HepG2 (cell line): ENCODE results near the gene GTF2H1. TPM values are rescaled to one million over a fixed set of nuclear protein-coding genes. Genes with fewer than 3 reads are reported as not detected.

Experiments used
- ATAC-seq: fragments of 200-7000 bp; cut with Tn5 transposase; 3 replicates; pipeline ENCODE4 v1.9.1; 2020; ENCODE audit warnings: mild to moderate bottlenecking, moderate library complexity
- BruUV-seq: library from RNA; stranded (reverse); fragments of 400-500 nt; replicated peaks from 2 replicates; lab custom pipeline; 2021; lab: Mats Ljungman, UMichigan
- CTCF ChIA-PET: fragments of 300-600 bp; formaldehyde crosslinking; extraction: SDS; loops from one replicate; lab custom pipeline; 2021; ENCODE audit warnings: low total read pairs, inconsistent platforms, low intra/inter-chr PET ratio; lab: Yijun Ruan, JAX
- POLR2A ChIA-PET: fragments of 350-600 bp; sonication (Branson Sonifier 250); formaldehyde crosslinking; loops from one replicate; lab custom pipeline; 2020; ENCODE audit warnings: antibody characterized with exemption, inconsistent platforms; lab: Yijun Ruan, JAX
- DNase-seq: peaks from one replicate; pipeline ENCODE4 v3.0.0-alpha.2; 2015; ENCODE audit warnings: low spot score
- FAIRE-seq: peaks from 3 replicates; lab custom pipeline; 2011; peaks lifted over from hg19 to GRCh38; lab: Jason Lieb, UNC
- H2AFZ ChIP-seq: one replicate; pipeline ENCODE4 v1.6.1; 2011; ENCODE audit warnings: low read length, inconsistent platforms
- H3K27ac ChIP-seq: fragments of 300-600 bp; 3 replicates; pipeline ENCODE4 v1.8.0; 2011; ENCODE audit warnings: mixed run types, mild to moderate bottlenecking, mixed read lengths, low read length, inconsistent platforms; ENCODE audit not compliant: insufficient read depth; ENCODE audit errors: extremely low read length
- H3K27me3 ChIP-seq, 2 experiments: fragments of 200-600 bp in 1 of 2; 2 replicates in 1 of 2; 3 replicates in 1 of 2; pipeline versions ENCODE4 v1.6.0 to v1.8.0; 2011; ENCODE audit warnings: low read length in 2 of 2, mild to moderate bottlenecking in 2 of 2, moderate library complexity in 2 of 2, inconsistent platforms in 1 of 2; ENCODE audit not compliant: insufficient read depth in 2 of 2, control insufficient read depth in 1 of 2
- H3K36me3 ChIP-seq, 2 experiments: fragments of 200-600 bp in 1 of 2; replicated peaks in 1 of 2; 2 replicates in 1 of 2; 3 replicates in 1 of 2; pipeline versions ENCODE4 v1.5.1 to v1.8.0; 2011; ENCODE audit warnings: low read length in 2 of 2, inconsistent platforms in 1 of 2; ENCODE audit not compliant: insufficient read depth in 2 of 2, control insufficient read depth in 1 of 2
- H3K4me1 ChIP-seq: 2 replicates; pipeline ENCODE4 v1.5.1; 2012; ENCODE audit warnings: low read length, inconsistent platforms; ENCODE audit not compliant: insufficient read depth
- H3K4me2 ChIP-seq: 2 replicates; pipeline ENCODE4 v1.6.0; 2011; ENCODE audit warnings: low read depth, low read length, inconsistent platforms
- H3K4me3 ChIP-seq, 3 experiments: fragments of 200-600 bp in 1 of 3; sonication (generic), shearing (Covaris generic) in 1 of 3; replicated peaks in 1 of 3; 2 replicates each; pipeline ENCODE4 v1.5.1; 2011 to 2016; ENCODE audit warnings: low read length in 3 of 3, inconsistent platforms in 2 of 3, low read depth in 2 of 3, mild to moderate bottlenecking in 2 of 3, control low read depth in 1 of 3, mixed read lengths in 1 of 3; ENCODE audit not compliant: insufficient read depth in 1 of 3
- H3K79me2 ChIP-seq: one replicate; pipeline ENCODE4 v1.6.1; 2011; ENCODE audit warnings: low read length, inconsistent platforms; ENCODE audit not compliant: insufficient read depth
- H3K9ac ChIP-seq: 2 replicates; pipeline ENCODE4 v1.6.0; 2011; ENCODE audit warnings: mild to moderate bottlenecking, low read depth, low read length, inconsistent platforms; ENCODE audit not compliant: insufficient read depth
- H3K9me3 ChIP-seq: 2 replicates; pipeline ENCODE4 v1.5.1; 2012; ENCODE audit warnings: mild to moderate bottlenecking, low read length
- H4K20me1 ChIP-seq: 2 replicates; pipeline ENCODE4 v1.6.0; 2011; ENCODE audit warnings: inconsistent platforms, mild to moderate bottlenecking, low read length, moderate library complexity; ENCODE audit not compliant: insufficient read depth
- EP300 ChIP-seq, 3 experiments: sonication (generic) in 1 of 3; formaldehyde crosslinking in 1 of 3; IDR thresholded peaks; 2 replicates each; pipeline versions ENCODE4 v1.5.1 to v1.6.1; 2011 to 2020; ENCODE audit warnings: low read depth in 2 of 3, low read length in 2 of 3, borderline replicate concordance in 1 of 3, improper control_type of control experiment in 1 of 3, mild to moderate bottlenecking in 1 of 3, missing genetic modification reagents in 1 of 3, moderate library complexity in 1 of 3
- FOXM1 ChIP-seq: sonication (generic); formaldehyde crosslinking; IDR thresholded peaks from 2 replicates; pipeline ENCODE4 v1.5.0; 2020; ENCODE audit warnings: missing genetic modification reagents
- GLMP ChIP-seq: sonication (generic); formaldehyde crosslinking; IDR thresholded peaks from 2 replicates; pipeline ENCODE4 v1.9.0; 2021; ENCODE audit warnings: missing genetic modification reagents, mild to moderate bottlenecking, borderline replicate concordance
- MAFK ChIP-seq, 2 experiments: IDR thresholded peaks in 1 of 2; conservative IDR thresholded peaks in 1 of 2; 2 replicates each; pipeline ENCODE4 v1.6.1; 2011; ENCODE audit warnings: improper control_type of control experiment in 2 of 2, low read length in 2 of 2
- PHB2 ChIP-seq: fragments of 450-650 bp; IDR thresholded peaks from 2 replicates; pipeline ENCODE4 v1.6.1; 2018; ENCODE audit not compliant: partially characterized antibody
- TARDBP ChIP-seq: sonication (generic); formaldehyde crosslinking; IDR thresholded peaks from 2 replicates; pipeline ENCODE4 v1.8.0; 2022; ENCODE audit warnings: mild to moderate bottlenecking, missing genetic modification reagents
- ZBTB26 ChIP-seq: IDR thresholded peaks from 2 replicates; pipeline ENCODE4 v1.6.1; 2016; ENCODE audit warnings: missing compliant biosample characterization, missing genetic modification reagents, borderline replicate concordance
- ZFP82 ChIP-seq: sonication (generic); formaldehyde crosslinking; IDR thresholded peaks from 2 replicates; pipeline ENCODE4 v1.5.1; 2020; ENCODE audit warnings: mild to moderate bottlenecking, missing genetic modification reagents, borderline replicate concordance
- ZNF230 ChIP-seq: sonication (generic); formaldehyde crosslinking; IDR thresholded peaks from 2 replicates; pipeline ENCODE4 v1.4.0; 2020; ENCODE audit warnings: mild to moderate bottlenecking, missing genetic modification reagents
- ZNF614 ChIP-seq: IDR thresholded peaks from 2 replicates; pipeline ENCODE4 v1.6.1; 2018; ENCODE audit warnings: missing biosample characterization, missing genetic modification reagents, inconsistent platforms, borderline replicate concordance
- WGBS: methylation state at CpG from one replicate; pipeline ENCODE4 v1.1.6; 2017; ENCODE audit warnings: low lambda C conversion rate; 5-methylcytosine and 5-hydroxymethylcytosine counted together
- in situ Hi-C: cut with HindIII; loops from 2 replicates; pipeline ENCODE4 v1.10.0; 2017; ENCODE audit warnings: low pct_unique_long_range_greater_than_20kb; ENCODE audit not compliant: extremely low pct_ligation_motif_present
- intact Hi-C: fragments of 100-400 bp; cut with micrococcal nuclease; formaldehyde crosslinking; loops from one replicate; pipeline ENCODE4 v1.10.0; 2022; ENCODE audit not compliant: unreplicated experiment
- polyA plus RNA-seq, 8 experiments: library from polyadenylated mRNA; depleted of rRNA in 3 of 8; stranded (reverse) in 7 of 8; unstranded in 1 of 8; fragments of >200 nt; fragmentation: Illumina TruSeq in 4 of 8; extraction: Trizol in 4 of 8; gene quantifications; 2 replicates each; pipeline versions ENCODE4 v1.2.1 to v1.2.3, GENCODE V29; 2011 to 2016; ENCODE audit warnings: low read depth in 4 of 8, missing spikeins in 1 of 8, mixed read lengths in 1 of 8; ENCODE audit not compliant: insufficient read depth in 1 of 8
- total RNA-seq, 5 experiments: library from RNA; depleted of rRNA; stranded (reverse); fragments of >200 nt; fragmentation: Illumina TruSeq; extraction: Trizol; gene quantifications; 2 replicates each; pipeline ENCODE4 v1.2.3, GENCODE V29; 2016; ENCODE audit warnings: low read depth in 1 of 5
- TF ChIP-seq, protein P1 (sequence below): sonication (generic); formaldehyde crosslinking; IDR thresholded peaks from 2 replicates; pipeline ENCODE4 v1.4.0; 2020; ENCODE audit warnings: missing genetic modification reagents
- TF ChIP-seq, protein P2 (sequence below): sonication (generic); formaldehyde crosslinking; IDR thresholded peaks from 2 replicates; pipeline ENCODE4 v1.9.0; 2021; ENCODE audit warnings: missing genetic modification reagents, borderline replicate concordance

Gene GTF2H1
- total and polyA plus RNA-seq, 2 of the 13 experiments (the other 11 are each of a cell fraction or from before 2014, with no cell fraction given) = 15.7 to 51.4 TPM

DNA sequence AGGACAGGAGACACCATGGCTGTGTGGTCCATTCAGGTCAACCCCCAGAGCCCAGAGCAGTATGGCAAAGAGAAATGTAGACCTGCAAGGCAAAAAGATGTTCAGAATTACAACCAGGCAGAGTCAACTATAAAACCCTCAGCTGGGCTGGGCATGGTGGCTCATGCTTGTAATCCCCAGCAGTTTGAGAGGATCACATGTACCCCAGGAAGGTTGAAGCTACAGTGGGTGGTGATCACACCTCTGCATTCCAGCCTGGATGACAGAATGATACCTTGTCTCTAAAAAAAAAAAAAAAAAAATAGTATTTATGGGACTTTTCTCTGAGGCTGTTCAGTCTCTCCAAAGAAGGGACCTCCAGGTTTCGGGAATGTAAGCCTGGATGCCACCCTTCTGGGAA is 53.6 kb downstream of the GTF2H1 start:
- Histone ChIP-seq H3K9me3 (no peaks in the 10 kb centered on the region), H4K20me1 (no peaks in the 10 kb centered on the region), H3K4me3 (no peak overlapping the region), H3K27ac (no peak overlapping the region), H3K9ac (no peak overlapping the region), H3K4me1 (peaks cover 12% of the 10 kb centered on the region; the same call in 1 of the 2 replicates), H3K4me2 (no peak overlapping the region), H3K79me2 (no peaks in the 10 kb centered on the region), H3K36me3 (no peaks in the 10 kb centered on the region), H2AFZ (no peak overlapping the region), H3K27me3 (no peaks in the 10 kb centered on the region)
- no TSS peak for BruUV-seq
- DNase-seq (no peak), FAIRE-seq (no peak), ATAC-seq (no peak)
- intact Hi-C loops = no loop called here
- in situ Hi-C loops = no loop called here
- ChIA-PET CTCF (no interaction called here), POLR2A (no interaction called here)
- WGBS = 100% methylated on average over 1 of the region's 1 CpG
- no peak for TF ChIP-seq ZNF614 (CRISPR knock-in tag)
- no peak for TF ChIP-seq ZFP82
- TF ChIP-seq PHB2 = no peak
- no peak for TF ChIP-seq MAFK (conservative IDR thresholded peaks at IDR 0.05 in 1 of 2, IDR thresholded peaks at IDR 0.05 in 1 of 2; ENCODE audit: low read length in 2 of 2)
- TF ChIP-seq ZBTB26 (CRISPR knock-in tag) = no peak
- no peak for TF ChIP-seq ZNF230 (CRISPR knock-in tag)
- TF ChIP-seq, protein P1, sequence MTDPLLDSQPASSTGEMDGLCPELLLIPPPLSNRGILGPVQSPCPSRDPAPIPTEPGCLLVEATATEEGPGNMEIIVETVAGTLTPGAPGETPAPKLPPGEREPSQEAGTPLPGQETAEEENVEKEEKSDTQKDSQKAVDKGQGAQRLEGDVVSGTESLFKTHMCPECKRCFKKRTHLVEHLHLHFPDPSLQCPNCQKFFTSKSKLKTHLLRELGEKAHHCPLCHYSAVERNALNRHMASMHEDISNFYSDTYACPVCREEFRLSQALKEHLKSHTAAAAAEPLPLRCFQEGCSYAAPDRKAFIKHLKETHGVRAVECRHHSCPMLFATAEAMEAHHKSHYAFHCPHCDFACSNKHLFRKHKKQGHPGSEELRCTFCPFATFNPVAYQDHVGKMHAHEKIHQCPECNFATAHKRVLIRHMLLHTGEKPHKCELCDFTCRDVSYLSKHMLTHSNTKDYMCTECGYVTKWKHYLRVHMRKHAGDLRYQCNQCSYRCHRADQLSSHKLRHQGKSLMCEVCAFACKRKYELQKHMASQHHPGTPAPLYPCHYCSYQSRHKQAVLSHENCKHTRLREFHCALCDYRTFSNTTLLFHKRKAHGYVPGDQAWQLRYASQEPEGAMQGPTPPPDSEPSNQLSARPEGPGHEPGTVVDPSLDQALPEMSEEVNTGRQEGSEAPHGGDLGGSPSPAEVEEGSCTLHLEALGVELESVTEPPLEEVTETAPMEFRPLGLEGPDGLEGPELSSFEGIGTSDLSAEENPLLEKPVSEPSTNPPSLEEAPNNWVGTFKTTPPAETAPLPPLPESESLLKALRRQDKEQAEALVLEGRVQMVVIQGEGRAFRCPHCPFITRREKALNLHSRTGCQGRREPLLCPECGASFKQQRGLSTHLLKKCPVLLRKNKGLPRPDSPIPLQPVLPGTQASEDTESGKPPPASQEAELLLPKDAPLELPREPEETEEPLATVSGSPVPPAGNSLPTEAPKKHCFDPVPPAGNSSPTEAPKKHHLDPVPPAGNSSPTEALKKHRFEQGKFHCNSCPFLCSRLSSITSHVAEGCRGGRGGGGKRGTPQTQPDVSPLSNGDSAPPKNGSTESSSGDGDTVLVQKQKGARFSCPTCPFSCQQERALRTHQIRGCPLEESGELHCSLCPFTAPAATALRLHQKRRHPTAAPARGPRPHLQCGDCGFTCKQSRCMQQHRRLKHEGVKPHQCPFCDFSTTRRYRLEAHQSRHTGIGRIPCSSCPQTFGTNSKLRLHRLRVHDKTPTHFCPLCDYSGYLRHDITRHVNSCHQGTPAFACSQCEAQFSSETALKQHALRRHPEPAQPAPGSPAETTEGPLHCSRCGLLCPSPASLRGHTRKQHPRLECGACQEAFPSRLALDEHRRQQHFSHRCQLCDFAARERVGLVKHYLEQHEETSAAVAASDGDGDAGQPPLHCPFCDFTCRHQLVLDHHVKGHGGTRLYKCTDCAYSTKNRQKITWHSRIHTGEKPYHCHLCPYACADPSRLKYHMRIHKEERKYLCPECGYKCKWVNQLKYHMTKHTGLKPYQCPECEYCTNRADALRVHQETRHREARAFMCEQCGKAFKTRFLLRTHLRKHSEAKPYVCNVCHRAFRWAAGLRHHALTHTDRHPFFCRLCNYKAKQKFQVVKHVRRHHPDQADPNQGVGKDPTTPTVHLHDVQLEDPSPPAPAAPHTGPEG (CRISPR knock-in tag) = no peak
- no peak for TF ChIP-seq GLMP (CRISPR knock-in tag)
- no peak for TF ChIP-seq EP300 (IDR thresholded peaks at IDR 0.05; ENCODE audit: low read depth in 2 of 2, low read length in 2 of 2)
- TF ChIP-seq EP300 (CRISPR knock-in tag; IDR thresholded peaks at IDR 0.05; ENCODE audit: borderline replicate concordance) = no peak
- TF ChIP-seq FOXM1 (CRISPR knock-in tag) = no peak
- TF ChIP-seq, protein P2, sequence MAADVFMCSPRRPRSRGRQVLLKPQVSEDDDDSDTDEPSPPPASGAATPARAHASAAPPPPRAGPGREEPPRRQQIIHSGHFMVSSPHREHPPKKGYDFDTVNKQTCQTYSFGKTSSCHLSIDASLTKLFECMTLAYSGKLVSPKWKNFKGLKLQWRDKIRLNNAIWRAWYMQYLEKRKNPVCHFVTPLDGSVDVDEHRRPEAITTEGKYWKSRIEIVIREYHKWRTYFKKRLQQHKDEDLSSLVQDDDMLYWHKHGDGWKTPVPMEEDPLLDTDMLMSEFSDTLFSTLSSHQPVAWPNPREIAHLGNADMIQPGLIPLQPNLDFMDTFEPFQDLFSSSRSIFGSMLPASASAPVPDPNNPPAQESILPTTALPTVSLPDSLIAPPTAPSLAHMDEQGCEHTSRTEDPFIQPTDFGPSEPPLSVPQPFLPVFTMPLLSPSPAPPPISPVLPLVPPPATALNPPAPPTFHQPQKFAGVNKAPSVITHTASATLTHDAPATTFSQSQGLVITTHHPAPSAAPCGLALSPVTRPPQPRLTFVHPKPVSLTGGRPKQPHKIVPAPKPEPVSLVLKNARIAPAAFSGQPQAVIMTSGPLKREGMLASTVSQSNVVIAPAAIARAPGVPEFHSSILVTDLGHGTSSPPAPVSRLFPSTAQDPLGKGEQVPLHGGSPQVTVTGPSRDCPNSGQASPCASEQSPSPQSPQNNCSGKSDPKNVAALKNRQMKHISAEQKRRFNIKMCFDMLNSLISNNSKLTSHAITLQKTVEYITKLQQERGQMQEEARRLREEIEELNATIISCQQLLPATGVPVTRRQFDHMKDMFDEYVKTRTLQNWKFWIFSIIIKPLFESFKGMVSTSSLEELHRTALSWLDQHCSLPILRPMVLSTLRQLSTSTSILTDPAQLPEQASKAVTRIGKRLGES = no peak
- no peak for TF ChIP-seq TARDBP (CRISPR knock-in tag)
